ENCODE results near the gene RPL11. TPM values are rescaled to one million over a fixed set of nuclear protein-coding genes. Genes with fewer than 3 reads are reported as not detected.

The RPL11 gene
- polyA plus RNA-seq (2013, experiment 1 of 2): 2,959 TPM
- 2,925 TPM for polyA plus RNA-seq (2013, experiment 2 of 2)

DNA sequence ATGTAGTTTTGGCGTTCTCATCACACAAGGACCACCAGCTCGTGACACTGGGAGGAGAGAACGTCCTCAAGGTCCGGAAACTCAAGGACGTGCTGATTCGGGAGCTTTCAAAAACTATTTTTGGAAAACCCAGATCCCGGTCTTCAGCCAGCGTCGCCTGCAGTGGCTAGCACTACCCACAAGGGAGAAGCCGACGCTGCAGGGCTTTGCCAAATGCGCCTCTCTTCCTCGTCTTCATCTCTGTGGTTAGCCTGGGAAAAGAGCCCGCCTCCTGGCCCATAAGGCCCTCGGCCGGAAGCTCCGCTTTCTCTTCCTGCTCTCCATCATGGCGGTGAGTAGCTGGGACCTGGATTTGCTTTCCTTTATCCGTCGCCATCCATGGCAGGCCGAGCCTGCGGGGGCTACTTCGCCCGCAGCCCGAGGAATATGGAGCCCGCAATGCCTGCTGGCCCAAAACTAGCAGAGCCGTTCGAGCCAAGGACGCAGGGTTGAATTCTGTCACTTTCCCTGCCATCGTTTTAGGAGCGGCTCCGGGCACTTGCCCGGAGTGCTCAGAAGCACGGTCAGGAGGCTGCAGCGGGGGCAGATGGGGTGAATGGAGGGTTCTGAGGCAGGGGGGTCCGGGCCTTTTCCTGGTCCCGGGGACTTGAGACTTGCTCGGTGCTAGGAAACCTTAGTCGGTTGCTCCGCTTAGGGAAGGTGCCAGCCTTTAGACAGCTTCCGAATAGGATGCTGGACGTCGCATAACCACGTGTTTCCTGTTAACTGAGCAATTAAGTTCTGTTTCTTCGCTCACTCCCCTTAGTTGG, at the start of gene RPL11:
RPL11 (plus strand) TSS at position 308 of the 809 bp plus-strand sequence; CDS start at position 326, 18 bp downstream.
- Histone ChIP-seq H2BK5ac (ENCODE audit: low read length) (peak within 1 kb of the TSS; percentile 44), H3K4me1 (ENCODE audit: control insufficient read depth, low read depth, low read length) (peaks cover 8% of the 10 kb centered on the region), H2BK120ac (ENCODE audit: low read depth, low read length) (peak within 1 kb of the TSS; percentile 70), H3K79me2 (ENCODE audit: control insufficient read depth, insufficient read depth, low read length) (peaks cover 51% of the 10 kb centered on the region), H3K27ac (ENCODE audit: low read depth, low read length) (peak within 1 kb of the TSS; percentile 18), H2AK5ac (ENCODE audit: low read length) (no peak within 1 kb of the TSS), H3K56ac (ENCODE audit: low read length) (peak within 1 kb of the TSS; percentile 79), H3K4me2 (ENCODE audit: low read length) (peak within 1 kb of the TSS; percentile 97), H4K5ac (ENCODE audit: low read length) (peak within 1 kb of the TSS; percentile 8), H2BK15ac (replicated peaks; ENCODE audit: low read depth) (no peak within 1 kb of the TSS), H3K4me3 (ENCODE audit: low read length) (peak within 1 kb of the TSS; percentile 69), H3K79me1 (ENCODE audit: low read length) (peaks cover 14% of the 10 kb centered on the region), H3K27me3 (ENCODE audit: insufficient read depth, low read length, poor library complexity) (no peaks in the 10 kb centered on the region), H3K9ac (ENCODE audit: low read length) (peak within 1 kb of the TSS; percentile 79), H3K4ac (ENCODE audit: low read depth, low read length) (peak within 1 kb of the TSS; percentile 93), H4K8ac (ENCODE audit: low read depth, low read length) (no peak within 1 kb of the TSS), H3K36me3 (ENCODE audit: control insufficient read depth, insufficient read depth, low read length) (peaks cover 20% of the 10 kb centered on the region), H3K18ac (ENCODE audit: low read length) (peak within 1 kb of the TSS; percentile 19), H3K23ac (ENCODE audit: low read length) (no peak within 1 kb of the TSS)
- WGBS (ENCODE audit: extremely low coverage, insufficient coverage, low lambda C conversion rate): no CpG with 5 or more reads among the region's 45 CpGs
- peak; percentile 98 for DNase-seq

DNA sequence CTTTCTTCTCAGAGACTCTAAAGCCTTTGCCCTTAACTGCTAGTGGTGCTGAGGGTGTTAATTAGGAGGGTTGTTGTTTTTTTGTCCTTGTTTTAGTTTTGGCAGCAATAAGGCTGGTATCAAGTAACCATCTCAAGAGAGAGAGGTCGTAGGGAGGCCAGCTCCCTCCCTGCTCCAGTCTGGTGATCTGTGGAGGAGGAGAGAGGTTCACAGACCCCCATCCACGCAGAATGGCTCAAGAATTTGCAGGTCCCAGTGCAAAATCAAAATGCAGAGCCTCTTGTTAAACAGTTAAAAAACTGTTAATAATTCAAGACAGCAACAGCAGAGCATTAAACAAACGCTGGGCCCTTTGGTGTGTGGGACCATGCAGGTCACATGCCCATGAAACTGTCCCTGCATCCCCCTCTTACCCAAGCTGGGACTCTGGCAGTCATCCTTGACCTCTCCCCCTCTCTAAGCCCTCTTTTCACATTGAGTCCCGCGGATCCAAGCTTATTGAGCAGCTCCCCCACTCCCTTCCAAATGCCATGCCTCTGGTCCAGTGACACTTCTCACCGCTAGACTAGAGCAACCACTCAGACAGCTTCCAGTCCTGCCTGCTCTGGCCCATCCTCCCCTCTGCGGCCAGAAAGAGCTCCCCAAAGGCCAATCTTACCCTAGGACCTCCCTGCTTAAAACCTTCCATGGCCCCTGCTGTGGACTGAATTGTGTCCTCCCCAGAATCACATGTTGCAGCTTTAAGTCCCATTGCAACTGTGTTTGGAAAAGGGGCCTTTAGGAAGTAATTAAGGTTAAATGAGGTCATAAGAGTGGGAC, 47.7 kb upstream of the RPL11 start:
- no peaks in the 10 kb centered on the region for H3K27me3 ChIP-seq (ENCODE audit: insufficient read depth, low read length, poor library complexity)
- H2BK120ac ChIP-seq (ENCODE audit: low read depth, low read length): no peak overlapping the region
- H3K23ac ChIP-seq (ENCODE audit: low read length): no peak overlapping the region
- no peaks in the 10 kb centered on the region for H3K79me2 ChIP-seq (ENCODE audit: control insufficient read depth, insufficient read depth, low read length)
- no peak overlapping the region for H2BK5ac ChIP-seq (ENCODE audit: low read length)
- no peak overlapping the region for H3K18ac ChIP-seq (ENCODE audit: low read length)
- no peaks in the 10 kb centered on the region for H3K4me1 ChIP-seq (ENCODE audit: control insufficient read depth, low read depth, low read length)
- H3K4ac ChIP-seq (ENCODE audit: low read depth, low read length): no peak overlapping the region
- H4K8ac ChIP-seq (ENCODE audit: low read depth, low read length): no peak overlapping the region
- no peak overlapping the region for H3K27ac ChIP-seq (ENCODE audit: low read depth, low read length)
- no peaks in the 10 kb centered on the region for H3K36me3 ChIP-seq (ENCODE audit: control insufficient read depth, insufficient read depth, low read length)
- DNase-seq: no peak
- H3K56ac ChIP-seq (ENCODE audit: low read length): peak overlapping the region; percentile 17
- no peak overlapping the region for H3K9ac ChIP-seq (ENCODE audit: low read length)
- no CpG with 5 or more reads among the region's 7 CpGs for WGBS (ENCODE audit: extremely low coverage, insufficient coverage, low lambda C conversion rate)
- H3K4me3 ChIP-seq (ENCODE audit: low read length): no peak overlapping the region
- H4K5ac ChIP-seq (ENCODE audit: low read length): no peak overlapping the region
- no peak overlapping the region for H3K4me2 ChIP-seq (ENCODE audit: low read length)
- no peaks in the 10 kb centered on the region for H3K79me1 ChIP-seq (ENCODE audit: low read length)
- no peak overlapping the region for H2AK5ac ChIP-seq (ENCODE audit: low read length)
- H2BK15ac ChIP-seq (replicated peaks; ENCODE audit: low read depth): no peak overlapping the region

DNA sequence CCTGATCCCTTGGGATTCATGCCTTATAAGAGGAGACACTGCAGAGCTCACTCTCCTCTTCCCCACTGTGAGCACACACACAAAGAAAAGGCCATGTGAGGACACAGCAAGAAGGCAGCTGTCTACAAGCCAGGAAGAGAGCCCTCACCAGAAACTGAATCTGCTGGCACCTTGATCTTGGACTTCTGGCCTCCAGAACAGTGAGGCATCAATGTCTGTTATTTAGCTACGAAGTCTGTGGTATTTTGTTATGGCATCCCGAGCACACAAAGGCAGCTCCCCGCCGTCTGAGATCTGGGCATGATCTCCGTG, 47.1 kb upstream of the RPL11 start:
- H3K27ac ChIP-seq (ENCODE audit: low read depth, low read length): no peak overlapping the region
- H4K5ac ChIP-seq (ENCODE audit: low read length): no peak overlapping the region
- no peak overlapping the region for H3K4me3 ChIP-seq (ENCODE audit: low read length)
- no peak overlapping the region for H3K4me2 ChIP-seq (ENCODE audit: low read length)
- no peak for DNase-seq
- no peak overlapping the region for H4K8ac ChIP-seq (ENCODE audit: low read depth, low read length)
- no peak overlapping the region for H3K56ac ChIP-seq (ENCODE audit: low read length)
- H2BK5ac ChIP-seq (ENCODE audit: low read length): no peak overlapping the region
- no peak overlapping the region for H3K23ac ChIP-seq (ENCODE audit: low read length)
- H3K18ac ChIP-seq (ENCODE audit: low read length): no peak overlapping the region
- WGBS (ENCODE audit: extremely low coverage, insufficient coverage, low lambda C conversion rate): no CpG with 5 or more reads among the region's 5 CpGs
- no peaks in the 10 kb centered on the region for H3K4me1 ChIP-seq (ENCODE audit: control insufficient read depth, low read depth, low read length)
- H3K79me1 ChIP-seq (ENCODE audit: low read length): no peaks in the 10 kb centered on the region
- no peaks in the 10 kb centered on the region for H3K27me3 ChIP-seq (ENCODE audit: insufficient read depth, low read length, poor library complexity)
- H2BK120ac ChIP-seq (ENCODE audit: low read depth, low read length): no peak overlapping the region
- H3K4ac ChIP-seq (ENCODE audit: low read depth, low read length): no peak overlapping the region
- no peak overlapping the region for H3K9ac ChIP-seq (ENCODE audit: low read length)
- no peak overlapping the region for H2AK5ac ChIP-seq (ENCODE audit: low read length)
- H2BK15ac ChIP-seq (replicated peaks; ENCODE audit: low read depth): no peak overlapping the region
- no peaks in the 10 kb centered on the region for H3K36me3 ChIP-seq (ENCODE audit: control insufficient read depth, insufficient read depth, low read length)
- H3K79me2 ChIP-seq (ENCODE audit: control insufficient read depth, insufficient read depth, low read length): no peaks in the 10 kb centered on the region

DNA sequence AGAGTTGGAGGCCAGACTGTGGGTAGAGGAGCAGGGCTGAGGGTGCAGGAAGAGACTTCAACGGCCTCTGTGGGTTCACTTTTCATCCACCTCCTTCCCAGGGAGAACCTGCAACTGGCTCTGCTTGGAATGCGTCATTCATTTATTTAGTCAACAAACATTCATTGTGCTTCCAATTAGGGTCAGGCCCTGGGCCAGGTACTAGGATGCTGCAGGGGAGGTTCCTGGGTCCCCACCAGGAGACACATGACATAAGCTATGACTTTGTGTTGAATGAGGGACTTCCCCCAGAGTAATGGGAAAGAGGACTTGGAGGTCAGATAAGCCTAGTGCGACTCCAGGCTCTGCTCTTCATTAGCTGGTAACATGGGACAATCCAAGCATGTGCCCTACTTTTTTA, 46.3 kb upstream of the RPL11 start:
- no peak overlapping the region for H3K4me3 ChIP-seq (ENCODE audit: low read length)
- no peaks in the 10 kb centered on the region for H3K79me1 ChIP-seq (ENCODE audit: low read length)
- H3K79me2 ChIP-seq (ENCODE audit: control insufficient read depth, insufficient read depth, low read length): no peaks in the 10 kb centered on the region
- WGBS (ENCODE audit: extremely low coverage, insufficient coverage, low lambda C conversion rate): no CpG with 5 or more reads among the region's 3 CpGs
- H3K4ac ChIP-seq (ENCODE audit: low read depth, low read length): no peak overlapping the region
- no peak overlapping the region for H2BK120ac ChIP-seq (ENCODE audit: low read depth, low read length)
- H3K18ac ChIP-seq (ENCODE audit: low read length): no peak overlapping the region
- no peak overlapping the region for H2BK5ac ChIP-seq (ENCODE audit: low read length)
- no peak overlapping the region for H3K23ac ChIP-seq (ENCODE audit: low read length)
- no peak overlapping the region for H3K27ac ChIP-seq (ENCODE audit: low read depth, low read length)
- H3K4me2 ChIP-seq (ENCODE audit: low read length): no peak overlapping the region
- H2AK5ac ChIP-seq (ENCODE audit: low read length): no peak overlapping the region
- H4K5ac ChIP-seq (ENCODE audit: low read length): no peak overlapping the region
- no peak overlapping the region for H4K8ac ChIP-seq (ENCODE audit: low read depth, low read length)
- no peaks in the 10 kb centered on the region for H3K36me3 ChIP-seq (ENCODE audit: control insufficient read depth, insufficient read depth, low read length)
- H3K4me1 ChIP-seq (ENCODE audit: control insufficient read depth, low read depth, low read length): no peaks in the 10 kb centered on the region
- no peak for DNase-seq
- H3K56ac ChIP-seq (ENCODE audit: low read length): no peak overlapping the region
- no peaks in the 10 kb centered on the region for H3K27me3 ChIP-seq (ENCODE audit: insufficient read depth, low read length, poor library complexity)
- H3K9ac ChIP-seq (ENCODE audit: low read length): no peak overlapping the region
- no peak overlapping the region for H2BK15ac ChIP-seq (replicated peaks; ENCODE audit: low read depth)

DNA sequence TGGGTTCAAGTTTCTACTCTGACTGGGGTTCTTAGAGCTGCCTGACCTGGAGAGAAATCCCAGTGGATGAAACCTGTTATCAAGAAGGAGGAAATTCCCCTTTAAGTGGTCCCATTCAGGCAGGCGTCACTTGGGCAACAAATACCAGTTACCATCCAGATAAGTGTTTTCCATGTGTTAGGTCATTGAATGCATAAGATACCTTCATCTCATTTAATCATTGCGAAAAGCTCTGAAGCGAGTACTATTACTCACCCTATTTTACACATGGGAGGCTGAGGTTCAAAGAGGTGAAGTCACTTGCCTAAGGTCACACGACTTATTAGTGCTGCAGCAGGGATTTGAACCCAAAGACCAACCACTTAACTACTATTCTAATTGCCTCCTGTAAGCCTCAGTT, 45.5 kb upstream of the RPL11 start:
- Histone ChIP-seq H3K79me2 (ENCODE audit: control insufficient read depth, insufficient read depth, low read length) (no peaks in the 10 kb centered on the region), H3K36me3 (ENCODE audit: control insufficient read depth, insufficient read depth, low read length) (no peaks in the 10 kb centered on the region), H3K4ac (ENCODE audit: low read depth, low read length) (no peak overlapping the region), H4K5ac (ENCODE audit: low read length) (no peak overlapping the region), H3K9ac (ENCODE audit: low read length) (no peak overlapping the region), H3K4me1 (ENCODE audit: control insufficient read depth, low read depth, low read length) (no peaks in the 10 kb centered on the region), H2BK5ac (ENCODE audit: low read length) (no peak overlapping the region), H3K79me1 (ENCODE audit: low read length) (no peaks in the 10 kb centered on the region), H4K8ac (ENCODE audit: low read depth, low read length) (no peak overlapping the region), H3K4me3 (ENCODE audit: low read length) (no peak overlapping the region), H3K23ac (ENCODE audit: low read length) (no peak overlapping the region), H2AK5ac (ENCODE audit: low read length) (no peak overlapping the region), H3K27me3 (ENCODE audit: insufficient read depth, low read length, poor library complexity) (no peaks in the 10 kb centered on the region), H3K4me2 (ENCODE audit: low read length) (no peak overlapping the region), H3K56ac (ENCODE audit: low read length) (no peak overlapping the region), H2BK120ac (ENCODE audit: low read depth, low read length) (no peak overlapping the region), H3K27ac (ENCODE audit: low read depth, low read length) (no peak overlapping the region), H3K18ac (ENCODE audit: low read length) (no peak overlapping the region), H2BK15ac (replicated peaks; ENCODE audit: low read depth) (no peak overlapping the region)
- peak; percentile 72 for DNase-seq
- WGBS (ENCODE audit: extremely low coverage, insufficient coverage, low lambda C conversion rate): no CpG with 5 or more reads among the region's 4 CpGs
